Spleen (tissue), 11 donors: ENCODE measurements around the gene RFPL3. TPM values are rescaled to one million over a fixed set of nuclear protein-coding genes. Genes with fewer than 3 reads are reported as not detected.
A peak's percentile ranks its signal among the peaks of the same experiment; 100 is the strongest.

ENCODE experiments used
- DNase-seq: peaks from one replicate; pipeline ENCODE4 v3.0.0-alpha.2; 2020
- H3K27ac ChIP-seq, 8 donors: fragments of 200-600 bp; sonication (generic) in 7 of 8; 1 replicate in 4 of 8; 2 replicates in 4 of 8; pipeline versions ENCODE4 v1.5.0 to v1.8.0; 2016 to 2021; ENCODE audit warnings: inconsistent platforms in 4 of 8, mild to moderate bottlenecking in 4 of 8, moderate library complexity in 1 of 8
- H3K27me3 ChIP-seq, 7 donors: fragments of 200-600 bp; sonication (generic) in 6 of 7; replicated peaks in 1 of 7; 1 replicate in 4 of 7; 2 replicates in 3 of 7; pipeline versions ENCODE4 v1.5.0 to v1.8.0; 2016 to 2021; ENCODE audit warnings: inconsistent platforms in 3 of 7, mild to moderate bottlenecking in 1 of 7
- H3K36me3 ChIP-seq, 6 donors: fragments of 200-600 bp; sonication (generic) in 5 of 6; 1 replicate in 4 of 6; 2 replicates in 2 of 6; pipeline versions ENCODE4 v1.5.0 to v1.8.0; 2016 to 2021; ENCODE audit warnings: inconsistent platforms in 2 of 6
- H3K4me1 ChIP-seq, 6 donors: fragments of 200-600 bp; sonication (generic) in 5 of 6; 1 replicate in 3 of 6; 2 replicates in 3 of 6; pipeline versions ENCODE4 v1.5.0 to v1.8.0; 2016 to 2021; ENCODE audit warnings: inconsistent platforms in 3 of 6
- H3K4me3 ChIP-seq, 8 donors: fragments of 200-600 bp; sonication (generic) in 7 of 8; 1 replicate in 4 of 8; 2 replicates in 4 of 8; pipeline versions ENCODE4 v1.5.0 to v1.8.0; 2016 to 2021; ENCODE audit warnings: inconsistent platforms in 4 of 8, mild to moderate bottlenecking in 4 of 8, moderate library complexity in 2 of 8
- H3K9me3 ChIP-seq, 8 donors: fragments of 200-600 bp; sonication (generic) in 7 of 8; 1 replicate in 4 of 8; 2 replicates in 4 of 8; pipeline versions ENCODE4 v1.5.0 to v1.8.0; 2016 to 2021; ENCODE audit warnings: inconsistent platforms in 4 of 8
- POLR2A ChIP-seq, 3 donors: fragments of 450-650 bp; IDR thresholded peaks; one replicate each; pipeline ENCODE4 v1.5.1; 2017; ENCODE audit warnings: antibody characterized with exemption in 3 of 3, mild to moderate bottlenecking in 1 of 3
- POLR2AphosphoS5 ChIP-seq, 3 donors: sonication (generic); formaldehyde crosslinking; IDR thresholded peaks; one replicate each; pipeline ENCODE4 v1.5.1; 2017; ENCODE audit warnings: antibody characterized with exemption in 3 of 3
- WGBS, 5 donors: extraction: QIAGEN DNeasy Blood & Tissue Kit in 3 of 5; methylation state at CpG; one replicate each; pipeline versions ENCODE4 v1.1.5 to v1.1.7; 2013 to 2018; 5-methylcytosine and 5-hydroxymethylcytosine counted together
- intact Hi-C: fragments of 100-400 bp; cut with DNase I; formaldehyde crosslinking; loops from one replicate; pipeline ENCODE4 v1.15.0; 2023; ENCODE audit warnings: low total_unique reads
- polyA plus RNA-seq, 3 donors: library from polyadenylated mRNA; stranded (reverse); fragments of 200-250 nt; gene quantifications; one replicate each; pipeline ENCODE4 v1.2.1, GENCODE V29; 2013
- total RNA-seq, 7 donors: library from RNA; depleted of rRNA in 3 of 7; stranded (reverse); fragments of >200 nt in 3 of 7; fragmentation: NEBNext Ultra II Directional in 4 of 7; extraction: Animal tissue kit (Norgen Biotek cat#: 25700) in 4 of 7; gene quantifications; one replicate each; pipeline versions ENCODE4 v1.1.0 to v1.2.1, GENCODE V29; 2016 to 2021
- TF ChIP-seq, protein P1 (sequence below), 11 experiments: fragments of 200-600 bp in 7 of 11; fragments of 450-650 bp in 4 of 11; sonication (generic) in 4 of 11; IDR thresholded peaks in 8 of 11; conservative IDR thresholded peaks in 3 of 11; 1 replicate in 7 of 11; 2 replicates in 4 of 11; pipeline versions ENCODE4 v1.4.0 to v1.8.0; 2016 to 2021; ENCODE audit warnings: antibody characterized with exemption in 11 of 11, inconsistent platforms in 4 of 11, mild to moderate bottlenecking in 1 of 11
- donor health status: healthy with polysubstance abuse.
- donor health status: DM: no; HTN: no; CAD: no; lungs with moderate emphysema.
- donor health status: DM: no; HTN: no; CAD: no.
- donor health status: Bipolar disorder and iron deficiency.
- donor health status: healthy.
- donor health status: DM: no; HTN: no; CAD: no.
- donor health status: DM: yes; HTN: yes; CAD: no.

The RFPL3 gene
- total and polyA plus RNA-seq, 10 donors, result 0.06 TPM; not detected in 9

DNA sequence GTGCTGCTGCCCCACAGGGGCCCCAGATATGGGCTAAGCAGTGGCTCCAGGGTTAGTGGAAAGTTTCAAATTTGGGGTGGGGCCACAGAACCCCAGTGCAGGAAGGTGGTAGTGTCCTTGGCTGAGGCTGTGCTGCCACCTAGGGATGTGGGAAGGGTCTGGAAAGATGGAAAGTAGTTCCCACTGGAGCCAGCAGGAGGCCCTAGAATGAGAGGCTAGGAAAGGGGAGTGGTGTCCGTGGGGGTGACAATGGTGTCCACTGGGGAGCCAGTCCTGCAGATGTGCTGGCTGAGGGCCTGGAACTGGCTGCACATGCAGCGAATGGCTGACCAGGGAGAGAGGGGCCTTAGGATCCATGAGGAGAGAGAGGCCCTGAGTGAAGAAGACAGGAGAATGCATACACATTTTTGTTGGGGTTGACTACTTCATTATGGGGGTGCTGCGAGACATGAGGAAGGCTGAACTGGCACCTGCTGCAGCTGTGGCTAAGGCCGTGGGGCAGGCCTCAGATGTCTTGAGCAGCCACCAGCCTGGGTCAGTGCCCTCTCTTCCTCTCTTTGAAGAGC is 21.1 kb downstream of the RFPL3 start:
- Histone ChIP-seq H3K9me3 (no peaks in the 10 kb centered on the region), H3K36me3 (no peaks in the 10 kb centered on the region), H3K27ac (no peak overlapping the region), H3K4me1 (no peaks in the 10 kb centered on the region), H3K4me3 (no peak overlapping the region), H3K27me3 (no peaks in the 10 kb centered on the region)
- intact Hi-C loops, result no loop called here
- DNase-seq, result no peak
- WGBS, 5 donors, result 50 to 72% (median 69%) methylated on average over 3 to 4 of the region's 4 CpGs
- TF ChIP-seq POLR2AphosphoS5 (IDR thresholded peaks at IDR 0.05), result no peak
- TF ChIP-seq, protein P1, sequence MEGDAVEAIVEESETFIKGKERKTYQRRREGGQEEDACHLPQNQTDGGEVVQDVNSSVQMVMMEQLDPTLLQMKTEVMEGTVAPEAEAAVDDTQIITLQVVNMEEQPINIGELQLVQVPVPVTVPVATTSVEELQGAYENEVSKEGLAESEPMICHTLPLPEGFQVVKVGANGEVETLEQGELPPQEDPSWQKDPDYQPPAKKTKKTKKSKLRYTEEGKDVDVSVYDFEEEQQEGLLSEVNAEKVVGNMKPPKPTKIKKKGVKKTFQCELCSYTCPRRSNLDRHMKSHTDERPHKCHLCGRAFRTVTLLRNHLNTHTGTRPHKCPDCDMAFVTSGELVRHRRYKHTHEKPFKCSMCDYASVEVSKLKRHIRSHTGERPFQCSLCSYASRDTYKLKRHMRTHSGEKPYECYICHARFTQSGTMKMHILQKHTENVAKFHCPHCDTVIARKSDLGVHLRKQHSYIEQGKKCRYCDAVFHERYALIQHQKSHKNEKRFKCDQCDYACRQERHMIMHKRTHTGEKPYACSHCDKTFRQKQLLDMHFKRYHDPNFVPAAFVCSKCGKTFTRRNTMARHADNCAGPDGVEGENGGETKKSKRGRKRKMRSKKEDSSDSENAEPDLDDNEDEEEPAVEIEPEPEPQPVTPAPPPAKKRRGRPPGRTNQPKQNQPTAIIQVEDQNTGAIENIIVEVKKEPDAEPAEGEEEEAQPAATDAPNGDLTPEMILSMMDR (IDR thresholded peaks at IDR 0.05 in 8 of 11, conservative IDR thresholded peaks at IDR 0.05 in 3 of 11), result peak in 8 of 11 experiments; percentile 21 to 55 (median 38)

DNA sequence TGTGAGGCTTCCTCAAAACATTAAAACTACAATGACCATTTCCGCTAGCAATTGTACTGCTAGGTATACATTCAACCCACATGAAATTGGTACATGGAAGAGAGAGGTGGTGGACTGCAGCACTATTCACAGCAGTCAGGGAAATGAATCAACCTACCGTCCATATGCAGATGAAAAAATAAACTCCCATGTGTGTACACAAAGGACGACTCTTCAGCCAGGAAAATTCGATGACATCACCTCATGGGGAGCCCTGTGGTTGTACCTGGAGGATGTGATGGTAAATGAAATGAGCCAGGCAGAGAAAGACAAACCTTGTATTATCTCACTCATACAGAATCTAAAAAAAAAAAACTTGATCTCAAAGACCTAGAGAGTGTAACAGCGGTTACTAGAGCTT is 23.3 kb downstream of the RFPL3 start:
- TF ChIP-seq, protein P1 (IDR thresholded peaks at IDR 0.05 in 8 of 11, conservative IDR thresholded peaks at IDR 0.05 in 3 of 11), result no peak
- TF ChIP-seq POLR2AphosphoS5 (IDR thresholded peaks at IDR 0.05), result no peak
- no peak for TF ChIP-seq POLR2A (IDR thresholded peaks at IDR 0.05)
- H3K4me1 ChIP-seq, result no peaks in the 10 kb centered on the region
- peaks cover 0 to 12% (median 8%) of the 10 kb centered on the region in 6 donors for H3K36me3 ChIP-seq
- H3K27ac ChIP-seq, result no peak overlapping the region
- 75 to 85% (median 81%) methylated on average over 5 of the region's 5 CpGs for WGBS, 5 donors
- intact Hi-C loops, result no loop called here
- H3K27me3 ChIP-seq, result no peaks in the 10 kb centered on the region
- H3K4me3 ChIP-seq, result no peak overlapping the region
- H3K9me3 ChIP-seq, result no peaks in the 10 kb centered on the region
- DNase-seq, result no peak

DNA sequence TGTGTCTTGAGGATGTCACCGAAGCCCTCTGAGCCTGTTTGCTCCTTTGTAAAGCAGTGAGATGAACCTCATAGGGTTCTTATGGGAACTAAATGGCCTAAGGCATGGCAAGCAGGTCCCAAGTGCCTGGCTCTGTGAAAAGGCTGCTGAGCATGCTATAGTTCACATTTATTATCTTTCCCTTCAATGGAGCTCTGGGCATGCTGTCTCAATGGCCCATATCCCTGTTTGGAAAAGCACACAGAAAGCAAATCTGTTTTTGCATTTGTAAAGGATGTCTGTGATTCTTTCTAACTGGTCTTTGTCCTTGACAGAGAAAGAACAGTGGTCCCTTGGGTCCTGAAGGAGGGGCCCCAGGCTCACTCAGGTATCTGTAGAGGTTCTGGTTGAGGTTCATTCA is 28.0 kb downstream of the RFPL3 start:
- intact Hi-C loops, result no loop called here
- Histone ChIP-seq H3K27ac (no peak overlapping the region), H3K36me3 (peaks cover 0 to 59% (median 50%) of the 10 kb centered on the region in 6 donors), H3K27me3 (no peaks in the 10 kb centered on the region), H3K4me3 (no peak overlapping the region), H3K9me3 (no peaks in the 10 kb centered on the region), H3K4me1 (no peaks in the 10 kb centered on the region)
- DNase-seq, result no peak
- TF ChIP-seq POLR2A (IDR thresholded peaks at IDR 0.05), result no peak
- no peak for TF ChIP-seq POLR2AphosphoS5 (IDR thresholded peaks at IDR 0.05)
- TF ChIP-seq, protein P1 (IDR thresholded peaks at IDR 0.05 in 8 of 11, conservative IDR thresholded peaks at IDR 0.05 in 3 of 11), result no peak
- 90 to 100% (median 100%) methylated on average over 1 of the region's 1 CpG for WGBS, 5 donors

DNA sequence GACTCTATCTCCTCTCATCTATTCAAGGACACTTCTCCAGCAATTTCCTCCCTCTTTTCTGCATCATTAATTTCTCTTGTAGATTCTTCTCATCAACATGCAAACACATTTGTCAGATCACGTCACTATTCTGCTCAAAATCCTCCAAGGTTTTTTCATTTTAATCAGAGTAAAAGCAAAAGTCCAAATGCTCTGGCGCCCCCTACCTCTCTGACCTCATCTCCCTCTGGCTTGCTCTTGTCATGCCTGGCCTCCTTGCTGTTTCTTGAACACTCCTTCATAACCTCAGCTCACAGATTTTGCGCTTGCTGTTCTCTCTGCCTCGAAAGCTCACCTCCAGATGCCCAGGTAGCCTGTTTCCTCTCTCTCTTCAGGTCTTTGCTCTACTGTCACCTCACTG is 32.0 kb downstream of the RFPL3 start:
- intact Hi-C loops, result no loop called here
- no peaks in the 10 kb centered on the region for H3K4me1 ChIP-seq
- H3K27me3 ChIP-seq, result no peaks in the 10 kb centered on the region
- WGBS, 5 donors, result 73 to 87% (median 80%) methylated on average over 4 of the region's 4 CpGs
- no peak for DNase-seq
- H3K4me3 ChIP-seq, result no peak overlapping the region
- H3K9me3 ChIP-seq, result no peaks in the 10 kb centered on the region
- no peak overlapping the region for H3K27ac ChIP-seq
- TF ChIP-seq, protein P1 (IDR thresholded peaks at IDR 0.05 in 8 of 11, conservative IDR thresholded peaks at IDR 0.05 in 3 of 11), result peak in 6 of 11 experiments; percentile 12 to 38 (median 18)
- no peak for TF ChIP-seq POLR2AphosphoS5 (IDR thresholded peaks at IDR 0.05)
- peaks cover 2 to 99% (median 90%) of the 10 kb centered on the region in 6 donors for H3K36me3 ChIP-seq
